Measurements from ENCODE around the gene DNALI1. TPM values are rescaled to one million over a fixed set of nuclear protein-coding genes. Genes with fewer than 3 reads are reported as not detected.

The DNALI1 gene
- total RNA-seq, result 0.26 and 0.65 TPM in 2 replicates

DNA sequence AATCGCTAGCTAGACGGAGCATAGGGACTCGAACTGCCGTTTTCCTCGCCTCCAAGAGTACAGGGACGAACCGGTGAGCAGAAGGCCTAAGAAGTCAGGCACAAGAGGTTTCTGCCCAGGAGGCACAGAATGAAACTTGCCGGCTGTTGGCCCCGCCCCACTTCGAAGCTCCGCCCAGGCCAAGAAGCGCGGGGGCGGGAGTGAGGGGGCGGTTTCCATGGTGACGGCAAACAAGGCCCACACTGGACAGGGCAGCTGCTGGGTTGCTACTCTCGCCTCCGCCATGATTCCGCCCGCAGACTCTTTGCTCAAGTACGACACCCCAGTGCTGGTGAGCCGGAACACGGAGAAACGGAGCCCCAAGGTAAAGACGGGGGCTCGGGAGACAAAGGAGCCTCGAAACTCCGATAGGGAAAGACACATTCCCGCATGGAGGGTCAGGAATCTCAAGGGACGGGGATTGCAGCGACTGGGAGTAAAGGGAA is at the start of gene DNALI1:
Gene DNALI1 (plus strand): TSS at position 229 of the 485 bp plus-strand sequence. CDS start 55 bp downstream, at position 284.

DNA sequence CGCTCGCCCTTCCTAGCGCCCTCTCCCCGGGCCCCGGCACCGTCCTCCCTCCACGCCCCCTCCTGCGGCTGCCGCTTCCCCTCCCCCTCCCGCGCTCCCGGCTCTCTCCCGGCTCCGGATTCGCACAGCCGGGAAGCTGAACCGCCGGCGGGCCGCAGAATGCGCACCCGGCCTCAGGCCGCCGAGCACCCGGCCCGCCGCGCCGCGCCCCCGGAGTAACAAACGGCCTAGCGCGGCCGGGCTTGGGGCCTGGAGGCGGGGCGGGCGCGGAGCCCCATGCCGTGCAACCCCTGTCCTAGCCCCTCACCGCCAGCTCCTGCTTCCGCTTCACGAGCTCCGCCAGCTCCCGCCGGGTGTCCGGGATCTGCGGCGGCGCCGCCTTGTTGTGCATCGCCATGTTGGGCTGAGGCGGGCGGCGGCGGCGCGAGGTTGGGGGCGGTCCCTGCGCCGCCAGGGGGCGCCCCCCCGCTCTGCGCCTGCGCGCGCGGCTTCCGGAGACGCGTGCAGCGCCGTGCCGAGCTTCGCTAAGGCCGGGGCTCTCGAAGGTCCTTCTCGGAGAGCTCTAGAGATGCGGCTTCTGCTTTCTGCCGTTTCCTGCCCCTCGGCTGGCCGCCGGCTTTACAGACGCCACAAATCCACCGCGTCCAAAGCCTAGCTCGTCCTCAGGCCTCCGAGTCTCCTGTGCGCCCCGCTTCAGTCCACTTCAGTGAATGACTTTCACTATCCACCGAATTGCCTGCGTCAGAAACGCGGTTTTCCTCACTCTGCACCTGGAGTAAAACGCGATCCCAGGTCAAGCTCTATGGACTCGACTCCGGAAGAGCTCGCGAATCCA is 42.2 kb upstream of the DNALI1 start, which contains the start of gene MEAF6:
Gene MEAF6 (minus strand): TSS at position 417 of the 835 bp plus-strand sequence. CDS start 20 bp downstream, at position 397.

DNA sequence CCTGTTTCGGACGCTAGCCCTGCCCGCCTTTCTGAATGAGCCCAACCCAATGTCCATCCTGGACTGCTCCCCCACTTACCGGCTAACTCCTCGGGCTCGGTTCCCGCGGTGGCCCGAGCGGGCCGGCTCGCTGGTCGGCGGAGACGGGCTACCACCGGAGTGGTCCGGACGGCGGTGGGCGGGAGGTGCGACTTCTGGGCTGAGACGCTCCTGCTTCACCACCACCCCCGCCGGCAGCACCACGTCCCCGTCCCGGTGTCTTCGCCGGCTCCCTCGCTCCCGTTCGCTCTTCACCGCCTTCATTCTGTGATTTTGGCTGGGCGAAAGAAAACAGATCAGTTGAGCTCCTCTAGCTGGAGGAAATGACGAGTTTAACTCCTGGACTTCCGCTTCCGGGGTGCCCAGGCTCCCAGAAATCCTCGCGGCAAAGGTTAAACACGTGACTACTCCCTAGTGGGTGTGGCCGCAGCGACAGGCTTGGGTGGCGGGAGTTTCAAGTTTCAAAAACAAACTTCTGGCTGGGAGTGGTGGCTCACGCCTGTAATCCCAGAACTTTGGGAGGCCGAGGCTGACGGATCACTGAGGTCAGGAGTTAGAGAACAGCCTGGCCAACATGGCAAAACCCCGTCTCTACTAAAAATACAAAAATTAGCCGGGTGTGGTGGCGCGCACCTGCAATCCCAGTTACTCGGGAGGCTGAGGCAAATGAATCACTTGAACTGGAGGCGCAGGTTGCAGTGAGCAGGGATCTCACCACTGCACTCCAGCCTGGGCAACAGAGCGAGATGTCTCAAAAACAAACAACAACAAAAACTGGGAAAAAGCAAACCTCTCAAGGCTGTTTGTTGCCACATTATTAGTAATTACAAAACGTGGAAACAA is 2.6 kb upstream of the DNALI1 start, which contains the start of gene SNIP1:
Gene SNIP1 (minus strand): TSS at position 367 of the 882 bp plus-strand sequence. CDS start 64 bp downstream, at position 303.

DNA sequence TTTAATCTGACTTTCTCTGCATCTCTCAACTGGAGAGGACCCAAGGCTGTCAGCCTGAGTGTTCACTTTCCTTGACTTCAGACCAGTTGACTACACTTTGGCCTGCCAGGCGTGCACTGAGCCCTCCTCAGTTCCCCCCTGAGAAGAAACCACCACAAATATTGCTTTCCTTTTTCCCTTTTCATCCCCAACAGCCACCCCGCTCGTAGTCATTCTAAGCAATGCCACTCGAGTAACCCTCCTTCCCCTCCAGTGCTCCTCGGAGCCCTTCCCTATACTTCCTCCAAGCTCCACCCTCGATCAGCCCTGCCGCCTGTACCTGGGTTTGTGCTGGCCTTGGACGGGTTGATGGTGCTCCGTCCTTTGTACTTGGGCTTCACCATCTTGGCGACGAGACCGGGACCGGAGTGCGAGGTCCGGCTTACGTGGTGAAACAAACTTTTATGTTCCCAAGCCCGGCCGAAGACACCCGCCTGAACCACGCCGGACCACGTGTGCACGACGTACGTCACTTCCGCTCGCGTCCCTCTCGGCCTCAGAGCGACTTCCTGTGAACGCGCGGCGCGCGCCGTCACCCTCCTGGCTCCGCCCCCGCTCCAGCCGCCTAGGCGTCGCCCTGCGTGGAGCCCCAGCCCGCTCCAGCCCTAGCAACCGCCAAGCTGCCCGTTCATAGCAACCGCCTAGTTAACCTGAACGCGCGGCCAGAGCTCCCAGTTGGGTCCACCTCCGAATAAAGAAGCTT is 38.9 kb downstream of the DNALI1 start, which contains the start of gene GNL2:
Gene GNL2 (minus strand): TSS at position 498 of the 742 bp plus-strand sequence. CDS start 115 bp downstream, at position 383.

Other genes with a start within 250 kb of the DNALI1 start
- gene ZC3H12A, start 82.4 kb upstream of the DNALI1 start, total RNA-seq, result 1.8 and 2.5 TPM in 2 replicates
- gene MEAF6, start 42.2 kb upstream of the DNALI1 start, total RNA-seq, result 41.9 and 49.6 TPM in 2 replicates
- 13.8 and 15.3 TPM in 2 replicates for gene SNIP1, start 2.6 kb upstream of the DNALI1 start, total RNA-seq
- gene GNL2, start 39.0 kb downstream of the DNALI1 start, total RNA-seq, result 45.3 and 58.6 TPM in 2 replicates
- not detected in 2 replicates for gene RSPO1, start 78.0 kb downstream of the DNALI1 start, total RNA-seq
- gene CDCA8, start 135.6 kb downstream of the DNALI1 start, total RNA-seq, result 1.2 and 1.5 TPM in 2 replicates
- under 0.01 TPM in 2 replicates for gene EPHA10, start 208.2 kb downstream of the DNALI1 start, total RNA-seq
- gene MANEAL, start 236.9 kb downstream of the DNALI1 start, total RNA-seq, result 0.54 and 0.69 TPM in 2 replicates